Stimulated activated CD4-positive, alpha-beta T cell treated with anti-CD3 and anti-CD28 coated beads, Interleukin-4, amount 100 ng/mL, for 24 hours (primary cell): ENCODE results near the gene CPNE7.
"Not testable (repeated sequence)": the region's sequence is repeated elsewhere in the genome, so short reads cannot be mapped to it uniquely, and the experiment has no call there.

ENCODE experiments used
- DNase-seq: peaks from one replicate; pipeline ENCODE4 v3.0.0-alpha.2; 2020

CPNE7 gene

GRCh38 chr16:89586218-89586617 is 10.7 kb downstream of the CPNE7 start:
- DNase-seq, result no peak

- no peak for DNase-seq
Observed at GRCh38 chr16:89586853-89587252, 11.3 kb downstream of the CPNE7 start.

- not testable (repeated sequence) for DNase-seq
Observed at GRCh38 chr16:89587676-89588075, 12.1 kb downstream of the CPNE7 start.

GRCh38 chr16:89588413-89589109 is 13.0 kb downstream of the CPNE7 start:
- no peak for DNase-seq

GRCh38 chr16:89589241-89589926 is 13.8 kb downstream of the CPNE7 start:
- DNase-seq, result no peak

GRCh38 chr16:89593841-89594240 is 18.3 kb downstream of the CPNE7 start:
- DNase-seq, result peak; percentile 34

- DNase-seq, result no peak
Observed at GRCh38 chr16:89595330-89596060, 19.9 kb downstream of the CPNE7 start.

- no peak for DNase-seq
Observed at GRCh38 chr16:89596061-89596689, 20.6 kb downstream of the CPNE7 start.

GRCh38 chr16:89596957-89597649 is 21.5 kb downstream of the CPNE7 start:
- DNase-seq, result no peak

GRCh38 chr16:89598199-89598598 is 22.6 kb downstream of the CPNE7 start:
- no peak for DNase-seq

- DNase-seq, result peak; percentile 41
Observed at GRCh38 chr16:89599451-89599858, 23.9 kb downstream of the CPNE7 start.

GRCh38 chr16:89599902-89600301 is 24.3 kb downstream of the CPNE7 start:
- DNase-seq, result no peak

GRCh38 chr16:89600427-89600826 is 24.9 kb downstream of the CPNE7 start:
- no peak for DNase-seq

GRCh38 chr16:89600956-89601355 is 25.4 kb downstream of the CPNE7 start:
- DNase-seq, result no peak

- DNase-seq, result no peak
Observed at GRCh38 chr16:89601906-89602272, 26.3 kb downstream of the CPNE7 start.

- peak; percentile 77 for DNase-seq
Observed at GRCh38 chr16:89602273-89602951, 26.9 kb downstream of the CPNE7 start.

GRCh38 chr16:89602952-89603590 is 27.5 kb downstream of the CPNE7 start:
- no peak for DNase-seq

GRCh38 chr16:89604764-89605163 is 29.2 kb downstream of the CPNE7 start:
- no peak for DNase-seq

- no peak for DNase-seq
Observed at GRCh38 chr16:89605186-89605970, 29.8 kb downstream of the CPNE7 start.

GRCh38 chr16:89606006-89606405 is 30.4 kb downstream of the CPNE7 start:
- DNase-seq, result no peak

GRCh38 chr16:89607453-89607852 is 31.9 kb downstream of the CPNE7 start:
- no peak for DNase-seq
